GM11168 (cell line): Measurements from ENCODE around the gene THAP3.

ENCODE experiments used
- in situ Hi-C: fragments of 300-500 bp; cut with MboI; formaldehyde crosslinking; loops from one replicate; pipeline ENCODE4 v1.12.0; 2022; ENCODE audit warnings: low sequenced_read_pairs; ENCODE audit not compliant: unreplicated experiment

Gene THAP3

DNA sequence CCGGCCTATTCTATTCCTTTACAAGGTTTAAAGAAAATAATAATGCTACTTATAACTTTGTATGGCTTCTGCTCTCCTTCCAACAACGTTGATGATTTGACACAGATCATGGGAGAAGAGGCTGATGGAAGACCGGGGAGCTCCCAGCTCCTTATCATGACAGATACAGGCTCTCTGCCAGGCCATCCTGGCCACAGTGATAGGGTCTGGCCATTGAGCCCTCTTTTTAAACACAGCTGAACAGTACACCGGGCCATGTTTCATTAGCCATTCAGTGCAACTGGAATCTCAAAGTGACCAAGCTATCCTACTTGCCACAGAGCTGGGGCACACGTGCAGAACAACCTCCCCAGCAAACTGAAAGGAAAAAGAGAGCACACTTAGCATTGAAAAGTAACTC is 42.0 kb downstream of the THAP3 start:
- in situ Hi-C loops = no loop called here

DNA sequence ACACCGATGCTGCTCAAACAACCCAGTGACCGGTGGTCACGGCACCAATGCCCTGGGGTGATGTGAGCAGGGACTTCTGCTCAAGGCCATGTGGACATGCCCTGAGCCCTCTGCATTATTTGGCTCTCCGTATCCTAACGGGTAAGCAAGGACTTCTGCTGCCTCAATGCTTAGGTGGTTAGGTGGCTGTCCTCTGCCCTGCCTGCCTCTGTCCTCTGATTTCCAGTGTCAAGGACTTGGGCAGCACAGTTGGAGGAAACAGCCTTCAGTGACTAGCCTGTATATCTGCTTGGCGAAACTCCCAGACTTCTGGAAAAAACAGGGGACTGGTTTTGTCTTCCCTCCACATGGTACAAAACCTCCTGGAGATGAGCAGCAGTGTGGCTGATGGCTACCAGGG is 42.5 kb downstream of the THAP3 start:
- in situ Hi-C loops = no loop called here

DNA sequence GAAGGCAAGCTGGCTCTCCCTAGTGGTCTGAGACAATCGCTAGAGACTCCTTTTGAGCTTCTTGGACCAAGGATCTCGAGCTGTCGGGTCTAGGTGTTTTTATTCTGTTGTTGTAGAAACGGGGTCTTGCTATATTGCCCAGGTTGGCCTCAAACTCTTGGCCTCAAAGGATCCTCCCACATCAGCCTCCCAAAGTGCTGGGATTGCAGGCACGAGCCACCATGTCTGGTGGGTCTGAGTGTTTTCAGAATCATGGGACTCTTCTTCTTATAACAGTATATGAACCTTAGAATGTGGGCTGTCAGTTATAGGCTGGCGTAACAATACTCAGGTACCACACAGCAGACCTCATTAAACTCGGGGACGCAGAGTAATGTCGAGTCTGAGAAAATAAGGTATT is 43.8 kb downstream of the THAP3 start:
- in situ Hi-C loops = no loop called here

DNA sequence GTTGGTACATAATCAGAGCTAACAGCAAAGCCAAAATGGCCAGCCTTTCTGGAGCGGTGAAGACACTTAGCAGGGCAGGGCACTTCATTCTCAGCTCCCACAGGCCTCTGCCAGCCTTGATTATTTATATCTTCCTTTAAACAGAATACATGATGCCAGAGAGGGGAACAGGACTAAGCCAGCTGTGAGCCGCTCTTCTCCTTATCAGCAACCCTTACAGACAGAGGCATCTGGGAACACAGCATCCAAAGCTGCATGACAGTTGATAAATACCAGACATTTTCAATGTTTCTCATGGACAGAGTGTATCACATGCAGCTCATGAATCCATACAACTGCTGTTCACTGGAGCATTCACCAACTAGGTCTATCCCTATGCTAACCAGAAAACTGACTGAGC is 47.9 kb downstream of the THAP3 start:
- in situ Hi-C loops = no loop called here

DNA sequence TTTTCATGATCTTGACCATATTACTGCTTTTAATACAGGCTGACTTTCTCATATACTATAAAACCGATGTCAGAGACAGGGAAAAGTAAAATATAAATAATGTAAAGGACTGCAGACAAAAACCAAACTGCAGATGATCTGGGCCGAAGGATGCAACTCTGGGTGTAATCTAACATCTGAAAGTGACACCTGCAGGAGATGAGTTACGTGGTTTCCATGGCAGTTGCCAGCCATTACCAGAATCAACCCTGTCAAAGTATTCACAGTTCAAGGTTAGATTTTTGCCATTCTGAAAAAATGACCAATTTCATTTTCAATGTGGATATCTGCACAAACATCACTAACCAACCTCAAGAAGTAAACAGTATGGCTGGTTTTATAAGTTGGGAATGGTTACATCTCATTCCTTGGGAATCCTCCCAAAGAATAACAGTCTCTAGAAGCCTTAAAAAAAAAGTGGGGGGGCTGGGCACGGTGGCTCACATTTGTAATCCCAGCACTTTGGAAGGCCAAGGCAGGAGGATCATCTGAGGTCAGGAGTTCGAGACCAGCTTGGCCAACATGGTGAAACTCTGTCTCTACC is 49.2 kb downstream of the THAP3 start:
- in situ Hi-C loops = no loop called here

DNA sequence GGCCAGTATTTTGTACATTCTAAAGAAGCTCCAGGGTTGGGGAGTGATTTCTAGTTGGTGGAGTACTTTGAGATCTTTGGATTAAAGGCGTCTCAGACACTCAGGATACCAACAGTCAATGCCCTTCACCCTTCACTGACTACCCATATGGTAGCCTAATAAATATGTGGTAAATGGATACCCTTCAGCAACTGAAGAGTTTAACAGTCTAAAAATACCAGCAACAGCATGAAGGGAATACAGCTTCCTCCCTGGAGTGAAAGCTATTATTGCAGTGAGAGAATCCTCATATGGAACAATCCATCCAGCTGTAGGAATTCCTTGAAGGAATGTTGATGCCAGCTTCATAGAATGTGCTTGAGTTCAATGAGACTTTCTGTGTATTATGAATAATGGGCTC is 50.1 kb downstream of the THAP3 start:
- in situ Hi-C loops = no loop called here

DNA sequence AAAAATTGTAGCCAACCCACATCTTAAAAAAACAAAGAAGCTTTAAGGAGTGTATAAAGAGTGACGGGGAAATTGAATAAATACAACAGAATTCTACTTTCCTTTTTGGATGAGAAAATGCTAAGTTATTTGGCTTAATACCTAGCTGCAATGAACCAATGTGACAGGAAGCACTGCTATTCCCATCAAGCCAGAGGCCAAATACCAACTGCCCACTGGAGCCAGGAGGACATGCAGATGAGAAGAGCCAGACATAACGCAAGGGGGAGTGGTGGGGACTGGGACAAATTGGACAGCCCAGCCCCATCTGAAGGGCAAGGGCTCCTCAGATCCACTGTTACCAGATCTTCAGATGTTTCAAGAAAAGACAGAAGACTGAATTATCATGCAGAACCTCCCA is 51.3 kb downstream of the THAP3 start:
- in situ Hi-C loops = no loop called here
